ENCODE results near the gene ZFAND6.

- TF ChIP-seq CTCF (conservative IDR thresholded peaks at IDR 0.05; ENCODE audit: low read length) (no peak), EZH2phosphoT487 (IDR thresholded peaks at IDR 0.05; ENCODE audit: borderline replicate concordance) (no peak)
Measured at GRCh38 chr15:80034629-80035028, 24.8 kb upstream of the ZFAND6 start.
